Stimulated activated memory B cell treated with anti-CD40 and anti-IgM and Interleukin-4, amounts not matched to agents 10 μg/mL and 1 μg/mL and 100 μg/mL, for 72 hours (primary cell): Measurements from ENCODE around the gene ANKRD39.
A peak's percentile ranks its signal among the peaks of the same experiment; 100 is the strongest.
"Not testable (repeated sequence)": the region's sequence is repeated elsewhere in the genome, so short reads cannot be mapped to it uniquely, and the experiment has no call there.

ENCODE experiments used
- ATAC-seq: fragments of 150-1000 bp; cut with Tn5 transposase; 2 replicates; pipeline ENCODE4 v1.10.0; 2021
- H3K27ac Mint-ChIP-seq: one replicate; pipeline ENCODE4 v1.8.0; 2022; ENCODE audit warnings: mild to moderate bottlenecking, mixed read lengths
- H3K27me3 Mint-ChIP-seq: one replicate; pipeline ENCODE4 v1.8.0; 2022; ENCODE audit warnings: mixed read lengths
- H3K36me3 Mint-ChIP-seq: one replicate; pipeline ENCODE4 v1.8.0; 2022; ENCODE audit warnings: mixed read lengths
- H3K4me1 Mint-ChIP-seq: one replicate; pipeline ENCODE4 v1.8.0; 2022; ENCODE audit warnings: mixed read lengths
- H3K4me3 Mint-ChIP-seq: one replicate; pipeline ENCODE4 v1.8.0; 2022; ENCODE audit warnings: mild to moderate bottlenecking, moderate library complexity, mixed read lengths
- H3K9me3 Mint-ChIP-seq: one replicate; pipeline ENCODE4 v1.8.0; 2022; ENCODE audit warnings: mixed read lengths

Gene ANKRD39

DNA sequence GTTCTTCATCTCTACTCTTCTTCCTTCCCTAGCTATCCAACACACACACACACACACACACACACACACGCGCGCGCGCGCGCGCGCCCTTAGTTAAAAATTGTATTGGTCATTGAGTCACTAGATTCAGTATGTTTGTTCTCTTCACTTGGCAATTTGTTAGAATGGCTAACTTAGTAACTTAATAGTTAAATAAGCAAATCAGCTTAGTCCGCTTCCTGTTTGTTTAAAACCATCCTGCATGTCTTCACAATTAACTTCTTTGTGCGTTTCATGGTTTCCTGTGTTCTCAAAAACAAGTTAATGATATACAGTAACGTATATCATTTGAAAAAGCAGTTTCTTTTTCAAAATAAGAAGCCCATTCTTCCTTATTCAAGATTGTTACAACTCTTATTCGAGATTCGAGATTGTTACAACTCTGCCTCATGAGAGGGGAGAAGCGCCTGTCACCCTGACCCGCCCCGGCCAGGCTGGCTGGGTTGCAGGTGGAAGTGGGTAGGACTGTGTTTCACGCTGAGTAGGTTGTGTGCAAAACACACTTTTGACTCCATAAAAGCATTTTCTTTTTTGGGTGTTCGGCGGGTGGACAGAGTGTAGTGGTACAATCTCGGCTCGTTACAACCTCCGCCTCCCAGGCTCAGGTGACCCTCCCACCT is 51.2 kb downstream of the ANKRD39 start:
- peaks cover 32% of the 10 kb centered on the region for H3K36me3 Mint-ChIP-seq
- no peaks in the 10 kb centered on the region for H3K9me3 Mint-ChIP-seq
- H3K27me3 Mint-ChIP-seq: no peaks in the 10 kb centered on the region
- peaks cover 30% of the 10 kb centered on the region for H3K4me1 Mint-ChIP-seq
- peak overlapping the region; percentile 98 for H3K27ac Mint-ChIP-seq
- peak; percentile 86 for ATAC-seq
- peak overlapping the region; percentile 77 for H3K4me3 Mint-ChIP-seq

DNA sequence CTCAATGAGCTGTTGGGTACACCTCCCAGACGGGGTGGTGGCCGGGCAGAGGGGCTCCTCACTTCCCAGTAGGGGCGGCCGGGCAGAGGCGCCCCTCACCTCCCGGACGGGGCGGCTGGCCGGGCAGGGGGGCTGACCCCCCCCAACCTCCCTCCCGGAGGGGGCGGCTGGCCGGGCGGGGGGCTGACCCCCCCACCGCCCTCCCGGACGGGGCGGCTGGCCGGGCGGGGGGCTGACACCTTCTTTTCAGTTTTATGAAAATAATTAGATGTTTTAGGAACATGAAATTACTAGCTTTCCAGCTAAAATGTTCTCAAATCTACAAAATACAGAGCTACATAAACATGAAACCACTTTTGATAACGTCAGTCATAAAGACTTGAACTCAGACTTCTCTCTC is 51.9 kb downstream of the ANKRD39 start:
- peak overlapping the region; percentile 98 for H3K27ac Mint-ChIP-seq
- H3K4me1 Mint-ChIP-seq: peaks cover 24% of the 10 kb centered on the region
- H3K36me3 Mint-ChIP-seq: peaks cover 28% of the 10 kb centered on the region
- not testable (repeated sequence) for H3K9me3 Mint-ChIP-seq, H3K27me3 Mint-ChIP-seq, H3K4me3 Mint-ChIP-seq, ATAC-seq

DNA sequence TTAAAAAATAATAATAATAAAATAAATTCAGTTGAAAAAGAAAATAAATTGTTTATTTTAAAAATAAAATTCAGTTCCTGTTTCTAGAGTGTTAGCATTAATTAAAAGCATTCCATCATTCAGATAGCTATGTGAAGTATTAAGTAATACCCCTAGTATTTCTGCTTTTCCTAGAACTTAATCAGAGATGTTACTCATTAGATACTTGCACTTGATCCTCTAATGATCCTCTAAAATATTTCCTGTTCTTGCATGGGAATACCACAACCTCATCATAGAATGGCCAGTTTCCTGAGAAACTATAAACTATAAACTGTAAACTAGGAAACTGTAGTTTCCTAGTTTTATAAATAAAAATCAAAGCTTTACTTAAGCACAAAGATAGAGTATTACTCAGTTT is 52.8 kb downstream of the ANKRD39 start:
- Mint-ChIP-seq H3K9me3 (no peaks in the 10 kb centered on the region), H3K27me3 (no peaks in the 10 kb centered on the region), H3K27ac (no peak overlapping the region), H3K4me1 (peaks cover 16% of the 10 kb centered on the region), H3K36me3 (peaks cover 22% of the 10 kb centered on the region), H3K4me3 (no peak overlapping the region)
- no peak for ATAC-seq

DNA sequence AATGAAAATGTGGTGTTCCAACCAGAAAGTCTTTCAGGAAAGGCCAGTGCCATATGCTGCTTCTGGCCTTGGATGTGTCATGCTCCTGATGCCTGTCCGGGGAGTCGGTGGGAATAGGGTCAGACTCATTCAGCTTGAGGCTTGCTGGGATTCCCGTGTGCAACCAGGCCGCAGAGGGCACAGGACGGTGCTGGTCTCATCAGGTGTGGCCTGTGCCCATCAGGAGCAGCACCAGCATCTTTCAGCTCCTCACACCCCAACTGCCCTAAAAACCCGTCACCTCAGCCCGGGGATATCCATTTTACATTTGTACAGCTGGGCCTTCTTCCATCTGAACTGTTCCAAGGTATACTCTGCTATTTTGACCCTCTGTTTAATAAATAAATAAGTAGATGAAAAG is 55.1 kb downstream of the ANKRD39 start:
- Mint-ChIP-seq H3K9me3 (no peaks in the 10 kb centered on the region), H3K27ac (no peak overlapping the region), H3K27me3 (no peaks in the 10 kb centered on the region), H3K36me3 (peaks cover 18% of the 10 kb centered on the region), H3K4me1 (peaks cover 16% of the 10 kb centered on the region), H3K4me3 (no peak overlapping the region)
- no peak for ATAC-seq

DNA sequence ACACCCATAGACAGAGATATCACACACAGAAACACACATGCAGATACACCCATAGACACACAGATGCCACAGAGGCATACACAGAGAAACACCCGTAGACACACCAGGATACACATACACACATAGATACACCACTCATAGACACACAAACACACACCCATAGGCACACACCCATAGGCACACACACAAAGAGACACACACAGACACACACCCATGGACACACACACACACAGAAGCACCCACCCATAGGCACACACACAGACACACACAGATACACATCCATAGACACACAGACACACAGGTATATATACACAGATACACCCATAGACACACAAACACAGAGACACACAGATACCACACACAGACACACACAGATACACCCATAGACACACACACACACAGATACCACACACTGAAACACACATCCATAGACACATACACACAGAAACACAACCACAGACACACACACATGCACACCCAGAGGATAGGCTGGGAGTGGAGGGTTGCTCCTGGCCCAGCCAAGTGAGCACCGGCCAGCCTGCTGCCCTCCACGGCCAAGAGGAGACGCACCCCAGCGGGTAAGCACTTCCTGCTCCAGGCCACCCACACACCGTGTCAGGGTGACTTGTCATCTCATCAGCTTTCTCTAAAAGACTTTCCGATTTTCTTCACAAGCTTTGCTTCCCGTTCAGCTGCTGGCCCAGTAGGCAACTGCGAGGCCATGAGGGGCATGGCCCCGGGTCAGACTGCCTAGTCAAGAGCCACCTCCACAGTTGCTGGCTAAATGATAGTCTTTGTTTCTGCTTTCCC is 55.8 kb downstream of the ANKRD39 start:
- H3K27ac Mint-ChIP-seq: no peak overlapping the region
- H3K36me3 Mint-ChIP-seq: peaks cover 18% of the 10 kb centered on the region
- ATAC-seq: peak; percentile 73
- no peak overlapping the region for H3K4me3 Mint-ChIP-seq
- H3K27me3 Mint-ChIP-seq: no peaks in the 10 kb centered on the region
- H3K4me1 Mint-ChIP-seq: peaks cover 10% of the 10 kb centered on the region
- no peaks in the 10 kb centered on the region for H3K9me3 Mint-ChIP-seq

DNA sequence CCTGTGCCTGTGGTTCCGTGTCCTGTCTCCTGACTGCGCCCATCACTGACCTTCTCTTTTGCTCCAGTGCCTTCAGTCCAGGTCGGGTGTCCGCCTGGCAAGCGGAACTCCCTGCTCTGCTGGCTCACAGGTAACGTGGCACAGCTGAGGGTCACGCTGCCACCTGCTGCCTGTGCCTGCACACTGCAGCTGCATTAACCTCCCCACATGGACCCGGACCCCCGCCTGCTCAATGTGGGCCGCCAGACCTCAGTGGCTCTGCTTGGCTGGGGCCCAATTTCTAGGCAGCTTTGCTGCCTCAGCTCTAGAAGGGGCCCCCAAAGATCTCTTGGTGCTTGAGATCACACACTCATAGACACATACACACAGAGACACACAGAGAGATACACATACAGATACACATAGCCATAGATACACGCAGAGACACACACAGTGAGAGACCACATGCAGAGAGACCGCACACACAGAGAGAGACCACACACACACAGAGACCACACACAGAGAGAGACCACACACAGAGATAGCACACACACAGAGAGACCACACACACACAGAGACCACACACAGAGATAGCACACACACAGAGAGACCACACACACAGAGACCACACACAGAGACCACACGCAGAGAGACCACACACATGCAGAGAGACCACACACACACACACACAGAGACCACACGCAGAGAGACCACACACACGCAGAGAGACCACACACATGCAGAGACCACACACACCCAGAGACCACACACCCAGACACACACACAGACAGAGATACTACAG is 56.6 kb downstream of the ANKRD39 start:
- no peaks in the 10 kb centered on the region for H3K27me3 Mint-ChIP-seq
- H3K9me3 Mint-ChIP-seq: no peaks in the 10 kb centered on the region
- H3K4me1 Mint-ChIP-seq: peaks cover 2% of the 10 kb centered on the region
- no peak overlapping the region for H3K27ac Mint-ChIP-seq
- no peak overlapping the region for H3K4me3 Mint-ChIP-seq
- peaks cover 14% of the 10 kb centered on the region for H3K36me3 Mint-ChIP-seq
- peak; percentile 89 for ATAC-seq

DNA sequence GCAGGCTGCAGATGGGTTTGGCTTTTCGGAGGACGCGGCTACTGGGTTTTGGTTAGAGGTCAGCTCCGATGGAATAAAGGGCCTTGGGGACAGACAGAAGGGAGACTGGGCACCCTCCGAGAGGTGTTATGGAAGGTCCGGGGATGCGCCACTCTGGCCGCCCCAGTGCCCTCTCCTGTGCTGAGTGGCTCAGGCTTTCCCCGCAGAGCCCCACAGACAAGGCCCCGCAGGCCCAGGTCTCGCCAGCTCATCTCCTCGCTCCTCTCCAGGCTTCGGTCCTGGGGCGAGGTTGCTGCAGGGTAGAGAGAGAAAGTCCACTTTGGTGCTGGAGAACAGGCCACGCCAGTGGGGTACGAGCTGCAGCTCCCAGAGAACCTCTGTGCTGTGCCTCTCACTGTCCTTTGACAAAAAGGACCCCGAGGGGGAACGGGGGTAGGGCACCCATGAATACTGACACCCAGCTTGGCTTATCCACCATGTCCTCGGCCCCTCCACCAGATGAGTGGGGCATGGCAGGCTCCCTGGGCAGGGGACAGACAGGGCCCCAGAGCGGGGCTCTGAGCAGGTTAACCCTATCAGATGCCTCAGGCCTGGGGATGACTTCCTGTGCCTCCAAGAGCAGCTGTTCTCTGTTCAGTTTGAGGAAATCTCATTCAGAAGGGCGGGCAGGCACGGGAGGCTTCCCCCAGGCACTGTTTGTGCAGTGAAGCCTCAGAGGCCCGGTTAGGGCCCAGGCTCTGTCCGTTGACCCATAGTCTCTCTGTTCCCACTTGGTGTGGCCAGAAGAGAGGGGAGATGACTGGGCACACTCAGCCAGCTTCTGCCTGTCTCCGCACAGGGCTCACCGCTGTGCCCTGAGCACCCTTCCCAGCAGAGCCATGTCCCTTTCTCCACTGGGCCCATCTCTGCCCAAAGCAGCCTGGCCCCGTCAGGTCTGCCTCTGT is 57.5 kb downstream of the ANKRD39 start:
- Mint-ChIP-seq H3K27me3 (no peaks in the 10 kb centered on the region), H3K4me1 (no peaks in the 10 kb centered on the region), H3K27ac (peak overlapping the region; percentile 55), H3K4me3 (no peak overlapping the region), H3K9me3 (no peaks in the 10 kb centered on the region), H3K36me3 (peaks cover 13% of the 10 kb centered on the region)
- peak; percentile 50 for ATAC-seq

DNA sequence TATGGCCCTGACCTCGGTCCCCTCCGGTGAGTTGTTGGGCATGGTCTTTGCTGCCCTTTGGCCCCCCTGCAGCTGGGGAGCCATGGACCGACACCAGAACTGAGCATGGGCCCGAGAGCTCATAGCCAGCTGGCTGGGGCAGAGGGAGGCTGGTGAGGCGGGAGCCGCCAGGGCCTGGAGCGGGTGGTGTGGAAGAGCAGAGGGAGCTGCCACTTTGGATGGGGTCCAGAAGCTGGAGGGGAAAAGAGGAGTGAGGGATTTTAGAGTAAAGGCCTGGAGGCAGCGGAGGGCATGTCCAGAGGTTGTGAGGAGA is 58.2 kb downstream of the ANKRD39 start:
- Mint-ChIP-seq H3K4me1 (no peaks in the 10 kb centered on the region), H3K36me3 (peaks cover 13% of the 10 kb centered on the region), H3K4me3 (no peak overlapping the region), H3K27me3 (no peaks in the 10 kb centered on the region), H3K9me3 (no peaks in the 10 kb centered on the region), H3K27ac (peak overlapping the region; percentile 55)
- ATAC-seq: no peak

DNA sequence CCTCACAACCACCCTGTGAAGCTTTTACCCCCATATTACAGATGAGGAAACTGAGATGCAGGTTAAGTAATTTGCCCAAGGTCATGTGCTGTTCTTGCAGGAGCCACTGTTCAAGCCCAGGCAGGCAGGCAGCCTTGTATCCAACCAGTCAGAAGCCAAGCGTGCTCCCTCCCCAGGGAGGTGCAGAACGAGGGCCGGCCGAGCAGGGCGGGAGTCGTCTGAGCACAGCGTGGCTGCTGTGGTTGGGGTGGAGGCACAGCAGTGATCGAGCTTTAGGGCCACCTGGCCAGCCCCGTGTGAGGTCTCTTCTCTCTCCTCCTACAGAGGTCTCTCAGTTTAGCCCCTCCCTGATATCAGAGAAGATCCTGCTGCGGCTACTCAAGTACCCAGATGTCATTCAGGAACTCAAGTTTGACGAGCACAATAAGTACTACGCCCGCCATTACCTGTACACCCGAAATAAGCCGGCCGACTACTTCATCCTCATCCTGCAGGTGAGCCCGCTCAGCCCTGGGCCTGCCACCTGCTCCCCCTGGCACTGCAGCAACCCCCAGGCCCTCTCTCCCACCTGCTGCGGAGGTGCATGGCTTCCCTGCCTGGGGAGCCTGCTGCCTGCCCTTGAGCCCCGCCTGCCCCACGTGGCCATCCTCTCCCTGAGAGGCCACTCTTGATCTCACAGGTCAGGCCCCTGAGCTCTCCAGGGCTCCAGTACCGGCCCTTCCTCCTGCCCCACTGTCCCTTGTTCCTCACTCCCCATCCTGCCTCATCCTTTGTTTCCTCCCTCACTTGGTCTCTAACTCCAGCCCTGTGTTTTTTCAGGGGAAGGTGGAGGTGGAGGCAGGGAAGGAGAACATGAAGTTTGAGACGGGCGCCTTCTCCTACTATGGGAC is 58.8 kb downstream of the ANKRD39 start:
- Mint-ChIP-seq H3K36me3 (peaks cover 13% of the 10 kb centered on the region), H3K4me3 (no peak overlapping the region), H3K4me1 (peaks cover 6% of the 10 kb centered on the region), H3K27me3 (no peaks in the 10 kb centered on the region), H3K27ac (peak overlapping the region; percentile 55), H3K9me3 (no peaks in the 10 kb centered on the region)
- no peak for ATAC-seq
